ENCODE data around the gene CYP2B6. TPM values are rescaled to one million over a fixed set of nuclear protein-coding genes. Genes with fewer than 3 reads are reported as not detected.
"Not testable (repeated sequence)": the region's sequence is repeated elsewhere in the genome, so short reads cannot be mapped to it uniquely, and the experiment has no call there.

CYP2B6 gene
- total and polyA plus RNA-seq, 12 donors: 0.15 to 0.32 (median 0.22) TPM; not detected in 9

DNA sequence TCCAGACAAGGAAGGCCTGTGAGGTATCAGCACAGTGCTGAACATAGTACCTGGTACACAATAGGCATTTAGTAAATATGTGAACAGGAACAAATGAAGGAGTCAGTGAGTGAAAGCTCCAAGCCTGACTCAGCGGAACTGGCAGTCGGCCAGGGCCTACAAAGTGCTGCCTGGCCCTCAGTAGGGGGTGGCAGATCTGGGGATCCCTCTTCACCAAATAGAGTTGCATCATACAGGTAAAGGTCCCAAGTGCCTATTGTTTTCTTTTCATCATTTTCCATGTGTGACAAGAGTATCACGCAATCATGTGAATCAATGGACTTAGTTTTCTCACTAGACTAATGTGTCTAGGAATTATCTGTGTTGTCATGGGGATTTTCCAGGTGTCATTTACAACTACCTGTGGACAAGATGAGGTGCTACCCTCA lies 9.2 kb downstream of the CYP2B6 start:
- TF ChIP-seq, protein P1, sequence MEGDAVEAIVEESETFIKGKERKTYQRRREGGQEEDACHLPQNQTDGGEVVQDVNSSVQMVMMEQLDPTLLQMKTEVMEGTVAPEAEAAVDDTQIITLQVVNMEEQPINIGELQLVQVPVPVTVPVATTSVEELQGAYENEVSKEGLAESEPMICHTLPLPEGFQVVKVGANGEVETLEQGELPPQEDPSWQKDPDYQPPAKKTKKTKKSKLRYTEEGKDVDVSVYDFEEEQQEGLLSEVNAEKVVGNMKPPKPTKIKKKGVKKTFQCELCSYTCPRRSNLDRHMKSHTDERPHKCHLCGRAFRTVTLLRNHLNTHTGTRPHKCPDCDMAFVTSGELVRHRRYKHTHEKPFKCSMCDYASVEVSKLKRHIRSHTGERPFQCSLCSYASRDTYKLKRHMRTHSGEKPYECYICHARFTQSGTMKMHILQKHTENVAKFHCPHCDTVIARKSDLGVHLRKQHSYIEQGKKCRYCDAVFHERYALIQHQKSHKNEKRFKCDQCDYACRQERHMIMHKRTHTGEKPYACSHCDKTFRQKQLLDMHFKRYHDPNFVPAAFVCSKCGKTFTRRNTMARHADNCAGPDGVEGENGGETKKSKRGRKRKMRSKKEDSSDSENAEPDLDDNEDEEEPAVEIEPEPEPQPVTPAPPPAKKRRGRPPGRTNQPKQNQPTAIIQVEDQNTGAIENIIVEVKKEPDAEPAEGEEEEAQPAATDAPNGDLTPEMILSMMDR (IDR thresholded peaks at IDR 0.05): no peak
- Histone ChIP-seq H3K27ac (no peak overlapping the region), H3K36me3 (replicated peaks in 1 of 2) (no peaks in the 10 kb centered on the region), H3K27me3 (no peaks in the 10 kb centered on the region), H3K4me1 (replicated peaks in 1 of 2) (no peaks in the 10 kb centered on the region), H3K4me3 (no peak overlapping the region), H3K9me3 (replicated peaks in 1 of 3) (no peaks in the 10 kb centered on the region)
- intact Hi-C loops (cut with DNase I): no loop called here
- WGBS, 4 donors: 65 to 81% (median 75%) methylated on average over 3 of the region's 3 CpGs
- peak in 2 of 7 donors; percentile 5 to 11 for DNase-seq

- intact Hi-C loops (cut with DNase I): no loop called here
- 59 to 64% (median 61%) methylated on average over 9 of the region's 9 CpGs for WGBS, 4 donors
- no peaks in the 10 kb centered on the region for H3K9me3 ChIP-seq (replicated peaks in 1 of 3)
Measured at GRCh38 chr19:41001243-41001971, 10.3 kb downstream of the CYP2B6 start.

GRCh38 chr19:41003656-41004055 lies 12.6 kb downstream of the CYP2B6 start:
- H3K4me1 ChIP-seq (replicated peaks in 1 of 2); H3K4me3 ChIP-seq; intact Hi-C loops (cut with DNase I); H3K9me3 ChIP-seq (replicated peaks in 1 of 3); H3K36me3 ChIP-seq (replicated peaks in 1 of 2); H3K27ac ChIP-seq; DNase-seq: not testable (repeated sequence)
- H3K27me3 ChIP-seq: peaks cover 12% of the 10 kb centered on the region
- 30 to 61% (median 48%) methylated on average over 3 to 8 of the region's 8 CpGs for WGBS, 4 donors

More at GRCh38 chr19:41001243-41001971, 10.3 kb downstream of the CYP2B6 start:
- H3K4me1 ChIP-seq (replicated peaks in 1 of 2): no peaks in the 10 kb centered on the region
- TF ChIP-seq POLR2A (IDR thresholded peaks at IDR 0.05): no peak
- TF ChIP-seq, protein P1 (IDR thresholded peaks at IDR 0.05): no peak
- no peak overlapping the region for H3K27ac ChIP-seq
- no peaks in the 10 kb centered on the region for H3K36me3 ChIP-seq (replicated peaks in 1 of 2)
- no peak overlapping the region for H3K4me3 ChIP-seq
- no peak for DNase-seq
- no peaks in the 10 kb centered on the region for H3K27me3 ChIP-seq

GRCh38 chr19:41009700-41010235 lies 18.7 kb downstream of the CYP2B6 start:
- Histone ChIP-seq H3K27me3 (peaks cover 28% of the 10 kb centered on the region), H3K9me3 (replicated peaks in 1 of 3) (no peaks in the 10 kb centered on the region), H3K36me3 (replicated peaks in 1 of 2) (no peaks in the 10 kb centered on the region), H3K4me1 (replicated peaks in 1 of 2) (no peaks in the 10 kb centered on the region), H3K4me3 (no peak overlapping the region), H3K27ac (no peak overlapping the region)
- intact Hi-C loops (cut with DNase I): no loop called here
- no peak for DNase-seq
- no peak for TF ChIP-seq POLR2A (IDR thresholded peaks at IDR 0.05)
- TF ChIP-seq, protein P1 (IDR thresholded peaks at IDR 0.05): no peak
- WGBS, 4 donors: 71 to 80% (median 72%) methylated on average over 10 to 11 of the region's 11 CpGs

GRCh38 chr19:41013359-41013758 lies 22.3 kb downstream of the CYP2B6 start:
- Histone ChIP-seq H3K27me3 (peaks cover 16% of the 10 kb centered on the region), H3K4me3 (no peak overlapping the region), H3K4me1 (replicated peaks in 1 of 2) (no peaks in the 10 kb centered on the region), H3K36me3 (replicated peaks in 1 of 2) (no peaks in the 10 kb centered on the region), H3K27ac (no peak overlapping the region), H3K9me3 (replicated peaks in 1 of 3) (no peaks in the 10 kb centered on the region)
- no peak for TF ChIP-seq POLR2A (IDR thresholded peaks at IDR 0.05)
- TF ChIP-seq, protein P1 (IDR thresholded peaks at IDR 0.05): no peak
- 41 to 44% (median 43%) methylated on average over 3 of the region's 3 CpGs for WGBS, 4 donors
- intact Hi-C loops (cut with DNase I): no loop called here
- peak in 1 of 7 donors; percentile 2 for DNase-seq
